VCaP (cell line): ENCODE results near the gene TJP1.
"Not testable (repeated sequence)": the region's sequence is repeated elsewhere in the genome, so short reads cannot be mapped to it uniquely, and the experiment has no call there.

ENCODE experiments used
- H3K27ac ChIP-seq: fragments of 450-650 bp; 2 replicates; pipeline ENCODE4 v1.5.1; 2017
- CTCF ChIP-seq: fragments of 450-650 bp; conservative IDR thresholded peaks from 2 replicates; pipeline ENCODE4 v1.5.1; 2017; ENCODE audit warnings: mild to moderate bottlenecking, moderate library complexity

The TJP1 gene

DNA sequence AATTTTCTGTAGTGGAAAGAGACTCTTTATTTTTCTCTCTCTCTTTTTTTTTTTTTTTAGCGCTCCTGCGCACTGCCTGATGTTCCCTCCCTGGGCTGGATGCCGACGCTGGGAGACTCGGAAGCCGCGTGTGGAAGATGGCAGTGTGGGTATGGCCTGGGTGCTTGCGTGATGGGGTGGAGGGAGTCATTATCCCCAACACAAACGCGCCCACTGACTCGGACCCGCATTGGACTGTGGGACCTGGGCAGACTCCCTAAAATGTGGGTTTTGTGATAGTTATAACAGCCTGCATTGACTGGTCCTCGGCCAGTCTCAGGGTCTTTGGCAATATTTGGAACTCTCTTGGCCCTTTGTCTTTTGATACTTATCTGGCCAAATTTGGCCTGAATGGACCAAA lies 157.9 kb downstream of the TJP1 start:
- H3K27ac ChIP-seq, result no peak overlapping the region
- no peak for TF ChIP-seq CTCF

DNA sequence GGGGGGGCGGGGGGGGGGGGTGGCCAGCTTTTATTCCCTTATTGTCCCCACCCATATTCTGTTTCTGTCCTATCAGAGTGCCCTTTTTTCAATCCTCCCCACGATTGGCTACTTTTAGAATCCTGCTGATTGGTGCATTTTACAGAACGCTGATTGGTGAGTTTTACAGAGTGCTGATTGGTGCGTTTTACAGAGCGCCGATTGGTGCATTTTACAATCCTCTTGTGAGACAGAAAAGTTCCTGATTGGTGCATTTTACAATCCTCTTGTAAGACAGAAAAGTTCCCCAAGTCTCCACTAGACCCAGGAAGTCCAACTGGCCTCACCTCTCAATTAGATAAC lies 164.8 kb downstream of the TJP1 start:
- not testable (repeated sequence) for H3K27ac ChIP-seq

DNA sequence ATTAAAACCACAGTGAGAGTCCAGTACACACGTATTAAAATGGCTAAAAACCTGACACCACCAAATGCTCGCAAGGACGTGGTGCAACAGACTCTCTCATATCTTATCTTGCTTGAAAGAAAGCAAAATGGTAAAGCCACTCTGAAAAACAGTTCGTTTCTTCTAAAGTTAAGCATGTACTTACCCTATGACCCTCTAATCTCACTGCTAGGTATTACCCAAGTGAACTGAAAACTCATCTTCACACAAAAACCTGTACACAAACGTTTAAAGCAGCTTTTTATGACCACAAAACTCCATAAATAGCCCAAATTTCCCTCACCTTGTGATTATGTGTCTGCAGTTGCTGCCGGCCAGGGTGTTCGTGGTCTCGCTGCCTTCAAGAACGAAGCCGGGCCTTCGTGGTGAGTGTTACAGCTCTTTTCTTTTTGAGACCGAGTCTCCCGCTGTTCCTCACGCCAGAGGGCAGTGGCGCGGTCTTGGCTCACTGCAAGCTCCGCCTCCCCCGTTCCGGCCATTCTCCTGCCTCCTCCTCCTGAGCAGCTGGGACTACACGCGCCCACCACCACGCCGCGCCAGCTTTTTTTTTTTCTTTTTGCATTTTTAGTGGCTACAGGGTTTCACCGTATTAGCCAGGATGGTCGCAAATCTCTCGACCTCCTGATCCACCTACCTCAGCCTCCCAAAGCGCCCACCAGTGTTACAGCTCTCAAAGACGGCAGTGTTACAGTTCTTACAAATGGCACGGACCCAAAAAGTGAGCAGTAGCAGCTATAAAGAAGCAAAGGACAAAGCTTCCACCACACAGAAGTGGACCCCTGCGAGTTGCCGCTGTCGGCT lies 165.4 kb downstream of the TJP1 start:
- no peak for TF ChIP-seq CTCF
- H3K27ac ChIP-seq, result no peak overlapping the region

DNA sequence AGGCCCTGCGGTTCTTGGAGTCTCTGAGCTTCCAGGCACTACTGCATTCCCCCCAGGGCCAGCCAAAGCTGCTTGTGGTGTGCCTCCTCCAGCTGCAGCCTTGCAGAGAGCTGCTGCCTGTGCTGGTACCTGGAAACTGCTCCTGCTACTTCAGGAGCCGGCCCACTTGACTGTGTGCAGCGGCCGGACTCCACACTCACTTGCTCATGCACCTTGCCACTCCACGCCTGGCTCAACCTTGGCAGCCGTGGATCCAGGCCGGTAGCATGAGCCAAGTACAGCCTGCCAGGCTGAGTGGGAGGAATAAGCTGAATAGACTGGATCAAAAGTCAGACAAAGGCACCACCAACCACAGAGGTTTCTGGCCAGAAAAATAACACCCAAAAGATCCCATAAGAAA lies 169.7 kb downstream of the TJP1 start:
- TF ChIP-seq CTCF, result no peak
- no peak overlapping the region for H3K27ac ChIP-seq

DNA sequence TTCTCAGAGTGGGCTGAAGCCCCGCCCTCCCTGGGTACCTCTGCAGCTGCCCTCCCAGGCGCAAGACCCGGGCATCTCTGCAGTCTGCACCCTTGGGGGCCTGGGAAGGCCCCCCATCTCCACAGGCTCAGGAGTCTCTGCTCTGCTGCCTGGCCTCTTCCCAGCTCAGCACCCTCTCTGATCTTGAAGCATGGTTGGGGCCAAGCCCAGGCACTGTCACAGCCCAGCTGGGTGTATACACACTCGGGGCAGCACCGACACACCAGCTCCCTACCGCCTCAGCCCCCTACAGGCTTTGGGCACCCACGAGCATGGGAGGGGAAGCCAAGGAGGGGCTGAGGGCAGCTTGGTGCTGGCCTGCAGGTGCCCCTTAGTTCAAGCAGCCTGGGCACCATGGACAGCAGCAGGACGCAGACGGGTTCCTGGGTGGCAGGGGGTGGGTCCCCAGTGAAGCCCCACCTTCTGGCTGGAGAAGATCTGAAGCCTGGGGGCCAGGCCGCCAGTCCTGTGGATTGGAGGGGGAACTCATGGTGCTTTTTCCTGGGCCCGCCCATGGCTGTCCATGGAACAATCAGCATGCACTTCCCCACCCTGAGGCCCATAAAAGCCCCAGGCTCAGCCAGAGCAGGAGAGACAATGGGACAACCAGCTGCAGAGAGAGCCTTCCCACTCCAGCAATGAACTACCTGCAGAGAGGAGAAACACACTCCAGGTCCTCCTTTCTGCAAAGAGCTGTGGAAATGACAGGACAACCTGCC lies 170.6 kb downstream of the TJP1 start:
- no peak for TF ChIP-seq CTCF
- H3K27ac ChIP-seq, result no peak overlapping the region
